ENCODE results near the gene ABHD17C. TPM values are rescaled to one million over a fixed set of nuclear protein-coding genes. Genes with fewer than 3 reads are reported as not detected.

ABHD17C gene
- total RNA-seq, 1 donor from 2014 or later, result 5.0 TPM

DNA sequence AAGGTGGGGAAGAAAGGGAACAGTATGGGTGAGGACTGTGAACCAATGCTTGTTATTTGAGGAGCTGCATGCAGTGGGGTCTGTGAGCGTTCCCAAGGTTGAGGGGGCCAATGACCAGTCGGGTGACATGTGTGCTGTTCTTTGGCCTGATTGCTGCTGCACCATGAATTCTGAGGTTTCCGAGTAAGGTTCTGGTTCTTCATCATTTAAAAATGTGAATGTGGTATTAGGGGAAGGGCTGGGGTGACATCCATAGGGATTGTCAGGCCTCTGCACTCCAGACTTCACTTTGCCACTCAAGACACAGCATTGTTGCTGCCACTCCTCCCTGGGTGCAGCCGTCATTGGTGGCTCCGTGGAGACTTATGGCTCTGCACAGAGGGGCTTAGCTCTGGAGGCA lies 32.5 kb downstream of the ABHD17C start:
- DNase-seq (ENCODE audit: low spot score), result no peak

DNA sequence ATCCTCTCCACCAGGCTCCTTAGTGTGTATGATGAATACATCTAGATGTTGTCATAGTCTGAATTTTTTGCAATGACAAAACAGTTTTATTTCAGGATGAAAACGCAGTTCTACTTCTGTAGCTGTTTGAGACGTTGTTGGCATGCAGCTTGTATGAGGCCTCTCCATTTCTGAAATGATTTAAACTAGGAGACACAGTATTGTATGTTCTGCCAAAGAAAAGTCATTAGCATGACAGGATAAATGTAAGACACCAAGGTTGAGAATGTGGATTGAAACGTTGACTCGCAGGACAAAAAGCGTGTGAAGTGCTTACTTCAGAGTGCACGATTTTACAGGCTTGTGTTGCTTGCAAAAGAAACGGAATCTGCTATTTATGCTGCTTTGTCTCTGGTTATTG lies 35.3 kb downstream of the ABHD17C start:
- DNase-seq (ENCODE audit: low spot score), result no peak

DNA sequence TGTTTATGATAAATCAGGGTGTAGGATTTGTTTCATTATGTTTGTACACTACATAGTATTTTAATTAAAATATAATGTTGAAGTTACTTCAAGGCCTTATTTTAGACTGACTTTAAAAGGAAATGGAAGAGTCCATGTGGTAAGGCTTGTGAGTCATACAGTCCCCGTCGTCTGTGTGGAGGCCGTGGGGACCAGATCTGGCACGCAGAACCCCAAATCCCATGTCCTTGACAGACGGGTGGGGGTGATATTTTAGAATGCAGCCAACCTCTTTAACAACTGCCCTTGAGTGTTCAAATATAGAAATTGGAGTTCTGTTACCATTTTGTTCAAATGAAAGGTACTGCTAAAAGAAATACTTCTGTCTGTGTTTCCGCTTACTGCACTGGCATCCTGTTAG lies 35.8 kb downstream of the ABHD17C start:
- no peak for DNase-seq (ENCODE audit: low spot score)

DNA sequence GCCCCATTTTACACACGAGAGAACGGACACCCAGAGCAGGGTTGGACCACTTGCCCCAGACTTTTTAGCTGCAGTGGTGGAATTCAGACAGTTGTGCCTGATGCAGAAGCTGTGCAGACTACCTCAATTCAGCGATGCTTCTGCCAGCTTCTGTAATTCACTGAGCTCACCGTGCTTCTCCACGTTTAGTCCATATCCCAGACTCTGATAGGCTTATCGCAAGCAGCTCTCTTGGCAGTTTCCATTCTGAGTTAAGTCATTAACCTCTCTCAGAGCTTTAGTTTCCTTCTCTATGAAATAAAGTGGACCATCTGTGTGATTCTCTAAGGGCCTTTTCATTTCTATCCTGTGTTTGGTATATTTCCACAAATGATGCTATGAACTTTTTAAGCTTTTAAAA lies 37.1 kb downstream of the ABHD17C start:
- no peak for DNase-seq (ENCODE audit: low spot score)

DNA sequence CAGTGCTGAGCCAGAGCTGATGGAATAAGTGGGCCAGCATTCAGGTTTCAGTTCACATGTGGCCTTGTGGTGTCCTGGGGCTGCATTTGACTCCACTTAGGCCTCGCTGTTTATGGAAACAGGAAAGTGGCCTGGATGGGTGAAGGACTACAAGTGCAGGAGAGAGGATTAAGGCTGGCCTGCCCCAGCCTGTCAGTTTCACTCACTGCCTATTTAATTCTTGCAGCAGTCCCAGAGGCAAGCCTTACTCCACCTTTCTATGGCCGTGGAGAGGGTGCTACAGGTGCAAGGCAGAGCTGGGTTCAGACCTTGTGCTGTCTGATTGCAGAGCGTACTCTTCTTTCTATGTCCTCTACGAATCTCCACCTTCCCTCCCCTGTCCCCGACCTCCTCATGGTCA lies 37.7 kb downstream of the ABHD17C start:
- DNase-seq (ENCODE audit: low spot score), result no peak

DNA sequence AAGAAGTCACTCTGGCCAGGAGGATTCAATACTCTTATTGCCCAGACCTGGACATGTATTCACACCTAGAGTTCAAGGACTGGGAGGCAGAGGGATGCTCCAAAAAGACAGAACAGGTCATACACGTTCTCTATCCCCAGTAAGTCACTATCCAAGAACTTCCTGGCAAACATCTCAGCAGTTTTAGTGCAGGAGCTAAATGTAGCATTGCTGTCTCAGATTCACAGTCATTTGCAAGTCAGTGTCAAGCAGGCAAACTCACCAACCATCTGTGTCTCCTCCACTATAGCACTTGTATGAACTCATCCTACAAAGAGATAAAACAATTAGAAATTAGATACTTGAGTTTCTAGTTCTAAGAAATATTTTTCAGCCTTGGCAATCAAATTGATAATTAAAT lies 38.4 kb downstream of the ABHD17C start:
- DNase-seq (ENCODE audit: low spot score), result no peak

DNA sequence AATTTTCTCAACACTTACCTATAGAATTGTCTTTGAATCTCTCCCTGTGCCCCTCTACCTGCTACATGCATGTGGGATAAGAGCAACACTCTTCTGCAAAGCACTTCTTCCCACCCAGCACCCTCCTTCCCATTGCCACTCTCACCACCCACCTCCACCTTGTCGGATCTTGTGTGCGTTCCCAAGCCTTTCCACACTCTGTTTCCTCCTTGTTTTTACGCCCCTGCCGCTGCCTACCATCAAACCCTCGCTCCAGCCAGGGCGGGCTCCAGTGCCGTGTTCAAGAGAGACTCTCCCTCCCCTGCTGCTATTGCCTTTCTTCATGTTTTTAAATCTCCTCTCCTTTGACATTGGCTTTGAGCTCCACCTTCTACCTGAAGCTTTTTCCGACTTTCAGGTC lies 40.2 kb downstream of the ABHD17C start:
- no peak for DNase-seq (ENCODE audit: low spot score)

DNA sequence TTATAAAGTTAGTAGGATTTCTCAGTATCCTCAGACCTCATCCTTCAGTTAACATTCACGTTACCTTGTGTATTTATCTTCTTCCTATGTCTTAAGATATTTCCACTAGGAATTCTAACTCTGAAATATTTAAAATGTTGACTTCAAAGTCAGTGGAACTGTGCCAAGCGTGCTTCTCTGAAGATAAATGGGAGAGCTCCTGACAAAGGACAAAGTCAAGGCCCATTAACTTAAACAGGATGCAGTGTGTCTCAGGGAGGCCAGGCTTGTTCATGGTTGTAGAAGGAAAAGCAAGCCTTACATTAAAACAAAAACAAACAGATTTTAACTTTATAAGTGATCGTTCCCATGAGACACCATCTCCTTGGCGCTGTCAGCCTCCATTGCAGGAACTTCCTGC lies 41.5 kb downstream of the ABHD17C start:
- DNase-seq (ENCODE audit: low spot score), result no peak

DNA sequence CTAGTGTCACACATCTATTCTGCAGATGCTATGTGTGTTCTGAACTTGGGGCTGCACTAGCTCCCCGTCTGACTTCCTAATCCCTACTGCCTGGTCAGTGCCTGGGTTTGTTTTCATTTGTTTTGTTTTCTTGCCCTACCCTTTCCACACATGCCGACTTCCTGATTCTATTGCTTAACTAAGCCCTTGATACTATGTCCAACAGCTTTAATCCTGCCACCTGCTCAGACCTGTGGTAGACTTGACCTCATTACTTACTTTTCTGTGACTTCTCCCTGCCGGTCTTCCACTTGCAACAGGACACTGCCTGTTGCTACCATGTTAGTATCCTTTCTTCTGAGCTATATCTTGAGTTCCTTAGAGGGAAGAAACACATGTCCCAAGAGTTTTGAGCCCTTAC lies 44.8 kb downstream of the ABHD17C start:
- no peak for DNase-seq (ENCODE audit: low spot score)

DNA sequence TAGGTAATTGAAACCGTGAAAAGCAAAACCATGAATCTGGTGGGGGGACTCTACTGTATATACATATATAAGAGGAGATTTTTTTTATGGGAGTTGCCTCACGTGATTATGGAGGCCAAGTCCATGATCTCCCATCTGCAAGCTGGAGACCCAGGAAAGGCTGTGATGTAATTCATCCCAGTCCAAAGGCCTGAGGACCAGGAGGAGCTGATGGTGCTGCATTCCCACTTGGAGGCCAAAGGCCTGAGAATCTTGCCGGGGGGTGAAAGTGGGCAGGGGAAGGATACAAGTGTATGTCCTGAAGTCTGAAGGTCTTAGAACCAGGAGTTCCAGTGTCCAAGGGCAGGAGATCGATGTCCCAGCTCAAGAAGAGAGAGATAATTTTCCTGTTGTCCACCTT lies 47.0 kb downstream of the ABHD17C start:
- no peak for DNase-seq (ENCODE audit: low spot score)

DNA sequence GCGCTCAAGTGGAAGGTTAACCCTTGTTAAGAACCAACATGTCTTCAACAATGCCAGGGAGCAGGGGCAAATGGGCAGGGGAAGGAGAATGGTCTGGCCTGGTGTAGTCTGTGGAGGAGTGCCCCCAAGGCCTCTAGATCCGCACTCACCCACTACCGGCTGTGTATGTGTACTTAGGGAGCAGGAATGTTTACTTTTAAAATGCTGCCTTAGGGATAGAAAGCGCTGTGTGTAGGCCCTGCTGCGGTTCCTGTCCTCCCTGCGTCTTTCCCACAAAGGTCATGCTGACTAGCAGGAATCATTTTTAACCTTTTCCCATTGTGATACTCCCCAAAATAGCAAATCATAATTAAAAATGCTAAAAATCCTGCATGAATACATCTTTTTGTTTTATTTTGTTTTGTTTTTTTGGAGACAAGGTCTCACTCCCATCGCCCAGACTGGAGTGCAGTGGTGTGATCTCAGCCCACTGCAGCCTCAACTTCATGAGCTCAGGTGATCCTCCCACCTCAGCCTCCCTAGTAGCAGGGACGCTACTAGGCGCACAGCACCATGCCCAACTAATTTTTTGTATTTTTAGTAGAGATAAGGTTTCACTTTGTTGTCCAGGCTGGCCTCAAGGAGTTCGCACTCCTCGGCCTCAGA lies 48.2 kb downstream of the ABHD17C start:
- no peak for DNase-seq (ENCODE audit: low spot score)

DNA sequence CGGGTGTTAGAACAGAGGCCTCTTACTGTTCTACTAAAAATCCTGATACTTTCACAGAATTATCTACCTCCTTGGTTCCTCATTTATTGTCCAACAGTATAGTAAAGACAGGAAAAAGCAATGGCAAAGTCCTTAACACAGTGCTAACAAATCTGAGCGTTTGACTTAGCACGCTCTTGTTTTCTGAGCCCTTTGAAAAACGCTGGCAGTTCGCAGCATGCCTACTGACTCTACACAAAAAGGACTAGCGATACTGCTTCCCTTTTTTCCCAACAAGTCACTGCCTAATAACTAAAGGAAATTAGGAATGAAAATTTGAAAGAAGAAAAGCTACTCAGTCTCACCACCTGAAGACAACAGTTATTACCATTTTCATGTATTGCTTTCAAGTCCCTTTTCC lies 49.3 kb downstream of the ABHD17C start:
- DNase-seq (ENCODE audit: low spot score), result no peak

DNA sequence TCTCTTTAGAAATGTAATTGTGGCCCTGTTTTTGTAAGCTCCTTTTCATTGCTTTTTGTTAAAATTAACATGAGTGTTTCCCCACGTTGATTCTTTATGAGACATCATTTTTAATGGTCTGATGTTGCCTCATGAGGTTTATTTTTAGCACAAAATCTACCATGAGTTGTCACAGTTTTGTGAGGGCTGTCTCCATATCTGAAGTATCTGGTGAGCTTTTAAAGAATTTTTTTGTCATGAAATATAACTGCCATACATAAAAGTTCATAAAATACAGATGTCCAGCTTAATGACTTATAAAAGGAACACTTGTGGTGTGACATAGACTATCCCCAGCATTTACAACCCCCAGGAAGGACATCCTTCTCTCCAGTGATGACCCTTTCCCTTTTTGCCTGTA lies 49.7 kb downstream of the ABHD17C start:
- DNase-seq (ENCODE audit: low spot score), result no peak

DNA sequence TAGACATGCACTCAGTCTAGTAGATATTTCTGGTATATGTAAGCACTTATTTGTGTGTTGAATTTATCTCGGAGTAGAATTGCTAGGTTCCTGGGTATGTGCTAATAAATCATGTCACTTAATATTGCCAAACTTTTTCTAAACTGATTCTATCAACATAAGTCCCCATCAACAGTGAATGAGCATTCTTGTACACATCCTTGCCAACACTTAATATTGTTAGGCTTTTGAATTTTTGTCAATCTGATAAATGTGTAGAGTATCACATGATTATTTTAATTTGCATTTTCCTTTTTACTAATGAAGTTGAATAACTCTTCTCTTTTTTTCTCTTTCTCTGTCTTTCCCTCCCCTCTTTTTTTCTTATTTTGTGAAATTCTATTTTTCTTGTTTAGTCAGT lies 50.8 kb downstream of the ABHD17C start:
- DNase-seq (ENCODE audit: low spot score), result no peak

DNA sequence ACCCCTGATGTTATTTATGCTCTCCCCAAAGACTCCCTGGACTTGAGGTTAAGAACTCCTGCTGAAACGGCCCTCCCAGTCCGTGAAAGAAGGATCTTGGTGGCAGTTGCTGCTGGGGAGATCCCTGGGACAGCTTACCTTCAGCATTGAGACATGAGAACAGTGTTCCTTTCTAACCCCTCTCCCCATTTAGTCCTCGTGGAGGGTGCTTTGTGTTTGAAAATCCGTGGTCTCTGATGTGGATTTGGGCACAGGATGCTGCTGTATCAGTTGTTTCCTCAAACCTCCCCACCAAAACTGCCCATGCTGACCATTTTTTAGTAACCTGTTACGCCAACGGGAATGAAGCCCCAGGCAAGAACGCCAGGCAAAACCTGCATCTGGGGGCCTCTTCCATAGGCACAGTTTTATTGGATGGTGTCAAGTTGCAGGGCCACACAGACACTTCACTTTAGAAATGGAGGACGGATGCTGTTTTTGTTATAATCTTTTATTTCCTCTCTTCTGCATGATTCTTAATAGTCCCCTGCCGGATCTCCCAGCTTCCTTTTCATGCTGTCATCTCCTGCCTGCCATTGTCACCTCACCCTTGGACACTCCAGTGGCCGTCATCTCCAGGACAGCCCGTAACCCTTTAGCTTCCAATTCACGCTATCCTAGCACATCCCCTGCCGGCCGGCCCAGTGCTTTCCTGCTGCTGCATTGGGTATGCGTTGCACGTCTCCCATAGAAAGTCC lies 52.4 kb downstream of the ABHD17C start:
- no peak for DNase-seq (ENCODE audit: low spot score)

DNA sequence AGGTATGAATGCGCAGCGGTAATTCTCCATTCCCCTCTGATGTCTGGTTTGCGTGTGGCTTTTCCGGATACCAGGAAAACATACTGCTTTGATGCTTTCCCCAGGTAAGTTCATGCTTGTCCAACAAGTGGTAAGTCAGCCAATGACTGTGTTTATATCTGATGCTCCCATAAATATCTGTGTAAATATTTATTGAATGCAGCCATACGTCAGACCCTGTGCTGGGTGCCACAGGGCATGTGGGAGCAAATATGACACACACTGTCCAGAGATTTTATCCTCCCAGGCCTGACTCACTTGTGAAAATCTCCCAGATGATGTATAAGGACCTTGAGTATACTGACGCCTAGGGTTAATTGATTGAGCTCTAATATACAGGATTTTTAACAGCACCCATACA lies 54.5 kb downstream of the ABHD17C start:
- no peak for DNase-seq (ENCODE audit: low spot score)

DNA sequence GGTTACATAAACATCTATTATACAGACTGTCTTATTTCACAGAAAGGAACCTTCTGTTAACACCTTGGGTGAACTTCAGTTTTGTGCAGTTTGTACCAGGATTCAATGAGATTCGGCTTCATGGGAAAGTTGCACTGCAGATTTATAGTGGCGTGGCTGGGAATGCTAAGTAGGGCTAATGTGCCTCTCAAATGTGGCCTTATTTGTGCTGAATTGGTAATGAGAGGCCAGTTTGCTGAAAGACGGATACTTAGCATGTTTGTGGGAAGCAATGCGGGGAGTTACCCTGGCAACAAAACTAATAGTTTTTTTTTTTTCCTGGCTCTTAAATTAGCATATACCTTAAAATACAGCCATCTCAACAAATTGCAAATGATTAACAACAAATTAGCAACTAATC lies 55.5 kb downstream of the ABHD17C start:
- no peak for DNase-seq (ENCODE audit: low spot score)

DNA sequence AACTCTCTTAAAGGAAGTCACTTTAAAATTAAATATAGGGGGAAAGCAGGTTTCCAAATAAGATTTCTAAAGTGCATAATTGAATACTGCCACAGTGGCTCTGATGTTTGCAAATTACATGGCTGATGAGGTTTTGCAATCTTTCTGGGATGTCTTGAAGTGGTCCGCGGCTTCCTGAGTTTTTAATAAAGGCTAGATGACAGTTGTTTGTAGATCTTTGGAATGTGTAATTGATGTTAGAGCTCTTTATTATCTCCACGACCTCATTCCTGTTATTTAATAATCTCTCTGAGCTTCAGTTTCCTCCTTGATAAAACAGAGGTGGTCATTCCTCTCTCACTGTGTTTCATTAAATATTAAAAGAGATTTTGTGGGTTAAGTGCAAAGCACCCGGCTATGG lies 57.1 kb downstream of the ABHD17C start:
- no peak for DNase-seq (ENCODE audit: low spot score)

DNA sequence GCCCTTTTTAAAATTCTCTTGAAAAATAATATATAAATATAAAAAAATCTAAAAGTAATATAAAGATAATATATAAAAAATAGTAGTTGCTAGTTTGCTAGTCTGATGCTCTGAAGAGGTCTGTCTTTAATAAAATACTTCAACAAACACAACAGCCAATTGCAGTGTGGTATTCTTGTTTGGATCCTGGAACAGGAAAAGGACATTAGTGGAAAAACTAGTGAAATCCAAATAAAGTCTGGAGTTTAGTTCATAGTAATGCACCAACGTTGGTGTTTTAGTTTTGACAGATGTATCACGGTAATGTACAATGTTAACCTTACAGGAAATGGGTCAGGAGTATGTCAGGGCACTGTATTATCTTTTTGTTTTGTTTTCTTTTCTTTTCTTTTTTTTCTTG lies 58.1 kb downstream of the ABHD17C start:
- DNase-seq (ENCODE audit: low spot score), result no peak

DNA sequence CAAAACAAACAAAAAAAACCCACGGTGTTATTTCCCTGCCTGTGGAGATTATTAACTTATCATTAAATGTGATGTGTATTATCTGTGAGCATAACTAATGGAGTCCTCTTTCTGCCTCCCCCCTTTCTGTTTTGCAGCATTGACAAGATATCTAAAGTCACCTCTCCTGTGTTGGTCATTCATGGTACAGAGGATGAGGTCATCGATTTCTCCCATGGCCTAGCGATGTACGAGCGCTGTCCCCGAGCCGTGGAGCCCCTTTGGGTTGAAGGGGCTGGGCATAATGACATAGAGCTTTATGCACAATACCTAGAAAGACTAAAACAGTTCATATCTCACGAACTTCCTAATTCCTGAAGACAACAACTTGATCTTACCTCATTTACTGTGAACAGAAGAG lies 58.9 kb downstream of the ABHD17C start:
- DNase-seq (ENCODE audit: low spot score), result no peak

DNA sequence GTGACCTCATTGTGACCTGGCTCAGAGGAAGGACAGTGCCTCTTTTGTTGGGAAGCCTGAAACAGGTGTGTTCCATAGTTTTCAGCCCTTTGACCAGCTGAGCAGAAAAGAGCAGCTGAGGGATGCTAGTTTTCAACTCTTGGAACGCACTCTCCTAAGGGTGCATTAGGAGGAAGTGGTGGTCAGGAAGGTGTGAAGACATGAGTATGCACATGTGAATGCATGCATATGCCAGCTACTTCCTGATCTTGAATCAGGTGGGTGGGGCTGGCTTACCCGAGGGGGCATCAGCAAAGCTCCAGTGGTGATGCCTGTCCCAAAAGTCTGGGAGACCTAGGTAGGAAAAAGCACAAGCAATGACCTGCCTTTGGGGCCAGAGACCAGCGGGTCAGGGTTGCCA lies 60.8 kb downstream of the ABHD17C start:
- no peak for DNase-seq (ENCODE audit: low spot score)

DNA sequence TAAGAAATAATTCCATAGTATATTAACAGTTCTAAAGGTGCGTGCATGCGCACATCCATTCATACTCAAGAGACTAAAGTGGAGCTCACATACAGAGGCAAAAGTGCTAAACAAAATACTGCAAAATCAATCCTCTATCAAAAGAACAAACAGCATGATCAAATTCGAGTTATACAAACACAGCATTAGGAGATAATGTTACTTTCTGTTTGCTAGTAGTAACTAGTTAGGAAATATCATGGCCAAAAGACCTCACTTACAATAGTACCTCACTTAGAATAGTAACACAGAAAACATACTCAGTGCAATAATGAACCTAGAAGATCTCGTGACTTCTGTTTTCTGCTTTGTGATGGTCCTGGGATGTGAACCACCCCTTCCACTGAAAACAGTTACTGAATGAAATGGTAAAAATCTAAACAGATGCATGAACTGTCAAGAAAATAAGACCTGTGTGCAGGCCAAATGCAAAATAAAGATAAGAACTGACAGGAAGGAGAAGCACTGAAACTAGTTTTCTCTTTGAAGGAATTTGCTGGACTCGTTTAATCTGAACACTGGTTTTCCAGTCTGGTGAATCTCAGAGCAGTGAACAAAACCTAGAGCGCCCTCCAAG lies 63.1 kb downstream of the ABHD17C start:
- no peak for DNase-seq (ENCODE audit: low spot score)

DNA sequence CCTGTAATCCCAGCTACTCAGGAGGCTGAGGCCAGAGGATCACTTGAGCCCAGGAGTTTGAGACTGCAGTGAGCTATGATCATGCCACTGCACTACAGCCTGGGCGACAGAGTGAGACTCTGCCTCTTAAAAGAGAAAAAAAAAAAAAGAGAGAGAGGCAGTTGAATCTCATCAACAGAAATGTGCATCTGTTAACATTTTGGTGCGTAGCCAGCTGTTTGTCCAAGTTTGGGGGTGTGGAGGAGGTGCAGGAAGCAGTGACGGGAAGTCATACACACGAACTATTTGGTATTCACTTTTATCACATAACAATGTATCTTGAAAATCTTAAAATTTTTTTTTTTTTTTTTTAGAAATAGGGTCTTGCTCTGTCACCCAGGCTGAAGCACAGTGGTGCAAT lies 65.8 kb downstream of the ABHD17C start:
- DNase-seq (ENCODE audit: low spot score), result no peak

All from mesenteric fat pad (tissue), 1 donor.